Vagina (tissue), 2 donors: Measurements from ENCODE around the gene BCAS3.

Experiments used
- POLR2A ChIP-seq, 2 donors: fragments of 450-650 bp; IDR thresholded peaks; one replicate each; pipeline ENCODE4 v1.6.1; 2017; ENCODE audit warnings: antibody characterized with exemption in 2 of 2, mild to moderate bottlenecking in 2 of 2, moderate library complexity in 2 of 2
- POLR2AphosphoS5 ChIP-seq, 2 donors: sonication (generic); formaldehyde crosslinking; IDR thresholded peaks; one replicate each; pipeline ENCODE4 v1.9.0; 2017; ENCODE audit warnings: antibody characterized with exemption in 2 of 2, mild to moderate bottlenecking in 2 of 2, low read depth in 1 of 2; ENCODE audit not compliant: insufficient read depth in 1 of 2
- TF ChIP-seq, protein P1 (sequence below), 3 experiments: fragments of 450-650 bp in 2 of 3; fragments of 200-600 bp in 1 of 3; sonication (generic) in 1 of 3; IDR thresholded peaks; one replicate each; pipeline ENCODE4 v1.5.1; 2017 to 2019; ENCODE audit warnings: antibody characterized with exemption in 3 of 3, mild to moderate bottlenecking in 2 of 3, moderate library complexity in 2 of 3

- TF ChIP-seq, protein P1, sequence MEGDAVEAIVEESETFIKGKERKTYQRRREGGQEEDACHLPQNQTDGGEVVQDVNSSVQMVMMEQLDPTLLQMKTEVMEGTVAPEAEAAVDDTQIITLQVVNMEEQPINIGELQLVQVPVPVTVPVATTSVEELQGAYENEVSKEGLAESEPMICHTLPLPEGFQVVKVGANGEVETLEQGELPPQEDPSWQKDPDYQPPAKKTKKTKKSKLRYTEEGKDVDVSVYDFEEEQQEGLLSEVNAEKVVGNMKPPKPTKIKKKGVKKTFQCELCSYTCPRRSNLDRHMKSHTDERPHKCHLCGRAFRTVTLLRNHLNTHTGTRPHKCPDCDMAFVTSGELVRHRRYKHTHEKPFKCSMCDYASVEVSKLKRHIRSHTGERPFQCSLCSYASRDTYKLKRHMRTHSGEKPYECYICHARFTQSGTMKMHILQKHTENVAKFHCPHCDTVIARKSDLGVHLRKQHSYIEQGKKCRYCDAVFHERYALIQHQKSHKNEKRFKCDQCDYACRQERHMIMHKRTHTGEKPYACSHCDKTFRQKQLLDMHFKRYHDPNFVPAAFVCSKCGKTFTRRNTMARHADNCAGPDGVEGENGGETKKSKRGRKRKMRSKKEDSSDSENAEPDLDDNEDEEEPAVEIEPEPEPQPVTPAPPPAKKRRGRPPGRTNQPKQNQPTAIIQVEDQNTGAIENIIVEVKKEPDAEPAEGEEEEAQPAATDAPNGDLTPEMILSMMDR (IDR thresholded peaks at IDR 0.05), result no peak
- TF ChIP-seq POLR2A (IDR thresholded peaks at IDR 0.05) (no peak), POLR2AphosphoS5 (IDR thresholded peaks at IDR 0.05; ENCODE audit: insufficient read depth in 1 of 2, low read depth in 1 of 2) (no peak)
These were observed 537.1 kb downstream of the BCAS3 start for GRCh38 chr17:61214753-61215152.
